Measurements from ENCODE around the gene FAM161B.

DNA sequence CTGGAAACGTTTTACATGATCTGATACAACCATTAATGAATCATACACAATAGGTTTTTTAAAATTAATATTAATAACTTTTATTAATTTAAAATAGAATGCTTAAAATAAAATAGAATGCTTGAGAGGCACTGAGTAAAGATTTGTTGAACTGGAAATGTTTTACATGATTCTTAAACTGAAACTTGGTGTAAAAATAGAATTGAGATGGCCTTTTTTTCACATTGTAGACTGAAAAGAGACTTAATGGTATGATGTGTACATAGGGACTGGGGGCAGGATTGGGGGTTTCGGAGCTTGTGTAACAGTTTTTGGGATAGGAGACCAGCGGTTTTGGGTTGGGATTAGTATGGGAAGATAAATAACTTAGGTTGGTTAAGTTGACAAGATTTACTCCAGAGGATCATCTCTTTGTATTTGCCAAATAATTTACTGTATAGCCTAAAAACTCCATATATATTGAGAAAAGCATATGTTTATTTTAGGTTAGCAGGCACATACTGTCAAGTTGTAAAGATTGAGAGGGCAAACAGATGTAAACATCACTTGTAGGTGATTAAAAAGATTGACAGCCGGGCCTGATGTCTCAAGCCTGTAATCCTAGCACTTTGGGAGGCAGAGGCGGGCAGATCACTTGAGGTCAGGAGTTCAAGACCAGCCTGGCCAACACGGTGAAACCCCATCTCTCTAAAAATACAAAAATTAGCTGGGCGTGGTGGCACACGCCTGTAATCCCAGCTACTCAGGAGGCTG lies 65.3 kb downstream of the FAM161B start:
- no peak for TF ChIP-seq MAFK (IDR thresholded peaks at IDR 0.05; ENCODE audit: low read depth, low read length)
- TF ChIP-seq CTCF (IDR thresholded peaks at IDR 0.05; ENCODE audit: control extremely low read depth in 1 of 3, insufficient read depth in 1 of 3, low read depth in 1 of 3, low read length in 3 of 3), result no peak
- TF ChIP-seq ATF2 (IDR thresholded peaks at IDR 0.05; ENCODE audit: low read length), result no peak
- TF ChIP-seq EZH2 (IDR thresholded peaks at IDR 0.05; ENCODE audit: low read depth, low read length, severe bottlenecking), result no peak
- TF ChIP-seq NRF1 (IDR thresholded peaks at IDR 0.05; ENCODE audit: low read depth, low read length), result no peak
- TF ChIP-seq, protein P1, sequence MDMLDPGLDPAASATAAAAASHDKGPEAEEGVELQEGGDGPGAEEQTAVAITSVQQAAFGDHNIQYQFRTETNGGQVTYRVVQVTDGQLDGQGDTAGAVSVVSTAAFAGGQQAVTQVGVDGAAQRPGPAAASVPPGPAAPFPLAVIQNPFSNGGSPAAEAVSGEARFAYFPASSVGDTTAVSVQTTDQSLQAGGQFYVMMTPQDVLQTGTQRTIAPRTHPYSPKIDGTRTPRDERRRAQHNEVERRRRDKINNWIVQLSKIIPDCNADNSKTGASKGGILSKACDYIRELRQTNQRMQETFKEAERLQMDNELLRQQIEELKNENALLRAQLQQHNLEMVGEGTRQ (IDR thresholded peaks at IDR 0.05; ENCODE audit: low read length), result no peak
- no peak for TF ChIP-seq POLR2AphosphoS5 (IDR thresholded peaks at IDR 0.05; ENCODE audit: low read depth, low read length)
- TF ChIP-seq, protein P2, sequence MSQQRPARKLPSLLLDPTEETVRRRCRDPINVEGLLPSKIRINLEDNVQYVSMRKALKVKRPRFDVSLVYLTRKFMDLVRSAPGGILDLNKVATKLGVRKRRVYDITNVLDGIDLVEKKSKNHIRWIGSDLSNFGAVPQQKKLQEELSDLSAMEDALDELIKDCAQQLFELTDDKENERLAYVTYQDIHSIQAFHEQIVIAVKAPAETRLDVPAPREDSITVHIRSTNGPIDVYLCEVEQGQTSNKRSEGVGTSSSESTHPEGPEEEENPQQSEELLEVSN (IDR thresholded peaks at IDR 0.05), result no peak
- TF ChIP-seq EGR1 (IDR thresholded peaks at IDR 0.05; ENCODE audit: borderline replicate concordance, low read depth, low read length), result no peak
- no peak for TF ChIP-seq ZNF274 (IDR thresholded peaks at IDR 0.05; ENCODE audit: borderline replicate concordance, extremely low read depth, low read length)
- no peak for TF ChIP-seq CBX8 (IDR thresholded peaks at IDR 0.05; ENCODE audit: borderline replicate concordance, low read depth, low read length)
- no peak for TF ChIP-seq YY1 (IDR thresholded peaks at IDR 0.05; ENCODE audit: low read depth, low read length)
- no peak for TF ChIP-seq SP1 (IDR thresholded peaks at IDR 0.05; ENCODE audit: low read depth, low read length)
- no peak for TF ChIP-seq JUN (IDR thresholded peaks at IDR 0.05; ENCODE audit: low read depth, low read length)
